Activated CD4-positive, alpha-beta T cell treated with anti-CD3 and anti-CD28 coated beads for 4 hours (primary cell): ENCODE results near the gene UACA.

Source experiments
- DNase-seq, 2 donors: peaks; one replicate each; pipeline ENCODE4 v3.0.0-alpha.2; 2020

The UACA gene

GRCh38 chr15:70781236-70781635 lies 17.9 kb upstream of the UACA start:
- no peak for DNase-seq

- no peak for DNase-seq
Observed at GRCh38 chr15:70778258-70779076, 15.1 kb upstream of the UACA start.

- DNase-seq, result no peak
Observed at GRCh38 chr15:70777170-70777926, 14.0 kb upstream of the UACA start.

- DNase-seq, result no peak
Observed at GRCh38 chr15:70775160-70775559, 11.8 kb upstream of the UACA start.

- DNase-seq, result no peak
Observed at GRCh38 chr15:70772402-70772801, 9.0 kb upstream of the UACA start.

- DNase-seq, result no peak
Observed at GRCh38 chr15:70770863-70771262, 7.5 kb upstream of the UACA start.

- DNase-seq, result no peak
Observed at GRCh38 chr15:70768257-70768883, 5.0 kb upstream of the UACA start.

- DNase-seq, result no peak
Observed at GRCh38 chr15:70767667-70768066, 4.3 kb upstream of the UACA start.

- no peak for DNase-seq
Observed at GRCh38 chr15:70766597-70766996, 3.2 kb upstream of the UACA start.

GRCh38 chr15:70765504-70766281 lies 2.3 kb upstream of the UACA start:
- DNase-seq, result no peak

GRCh38 chr15:70763950-70764730 lies 782 bp upstream of the UACA start:
- DNase-seq, result no peak

- peak in 1 of 2 donors; percentile 2 for DNase-seq
Observed at GRCh38 chr15:70762469-70763119, 764 bp downstream of the UACA start.

GRCh38 chr15:70761931-70762468 lies 1.4 kb downstream of the UACA start:
- DNase-seq, result no peak

- no peak for DNase-seq
Observed at GRCh38 chr15:70761046-70761445, 2.3 kb downstream of the UACA start.

GRCh38 chr15:70758790-70759462 lies 4.4 kb downstream of the UACA start:
- DNase-seq, result no peak

- DNase-seq, result no peak
Observed at GRCh38 chr15:70757627-70758026, 5.7 kb downstream of the UACA start.

- DNase-seq, result no peak
Observed at GRCh38 chr15:70754862-70755261, 8.5 kb downstream of the UACA start.

GRCh38 chr15:70753101-70753829 lies 10.1 kb downstream of the UACA start:
- no peak for DNase-seq

GRCh38 chr15:70752193-70752635 lies 11.1 kb downstream of the UACA start:
- no peak for DNase-seq
